OCI-LY3 (cell line): ENCODE measurements around the gene SUN5.

Experiments
- H2AFZ ChIP-seq: fragments of 200-600, 300-600 bp; shearing (Covaris generic); 2 replicates; pipeline ENCODE4 v1.6.0; 2014; ENCODE audit warnings: antibody characterized with exemption, low read depth, low read length
- H3K27ac ChIP-seq: fragments of 200-600, 300-600 bp; sonication (generic); 2 replicates; pipeline ENCODE4 v1.5.1; 2014; ENCODE audit warnings: mild to moderate bottlenecking, low read length, moderate library complexity, mixed read lengths
- H3K27me3 ChIP-seq: fragments of 200-600, 300-600 bp; sonication (generic); 2 replicates; pipeline ENCODE4 v1.6.1; 2014; ENCODE audit warnings: low read depth, low read length, mixed read lengths
- H3K36me3 ChIP-seq: fragments of 200-600, 300-600 bp; sonication (generic); replicated peaks from 2 replicates; pipeline ENCODE3; 2014; ENCODE audit warnings: low read depth, low read length, mixed read lengths
- H3K4me1 ChIP-seq: fragments of 300-600, 200-600 bp; sonication (generic); 2 replicates; pipeline ENCODE4 v1.6.1; 2014; ENCODE audit warnings: low read length, mixed read lengths
- H3K4me2 ChIP-seq: fragments of 200-600, 300-600 bp; sonication (generic); 2 replicates; pipeline ENCODE4 v1.6.1; 2014; ENCODE audit warnings: low read length, mixed read lengths
- H3K4me3 ChIP-seq: fragments of 300-600, 200-600 bp; sonication (generic); 2 replicates; pipeline ENCODE4 v1.5.1; 2014; ENCODE audit warnings: antibody characterized with exemption, mild to moderate bottlenecking, low read length, moderate library complexity
- H3K79me2 ChIP-seq: fragments of 300-600, 200-600 bp; shearing (Covaris generic); 2 replicates; pipeline ENCODE4 v1.6.1; 2014; ENCODE audit warnings: mild to moderate bottlenecking, low read length, mixed read lengths
- H3K9ac ChIP-seq: fragments of 300-600, 200-600 bp; shearing (Covaris generic); 2 replicates; pipeline ENCODE4 v1.6.0; 2014; ENCODE audit warnings: mild to moderate bottlenecking, low read length, moderate library complexity
- H3K9me3 ChIP-seq: fragments of 200-600, 300-600 bp; shearing (Covaris generic); 2 replicates; pipeline ENCODE4 v1.6.1; 2014; ENCODE audit warnings: low read length, mixed read lengths; ENCODE audit not compliant: insufficient read depth
- H4K20me1 ChIP-seq: fragments of 200-600, 300-600 bp; sonication (generic); 2 replicates; pipeline ENCODE4 v1.6.1; 2016; ENCODE audit warnings: low read length, mixed read lengths; ENCODE audit not compliant: insufficient read depth
- EZH2phosphoT487 ChIP-seq: fragments of 200-600 bp; shearing (Covaris generic); IDR thresholded peaks from 2 replicates; pipeline ENCODE4 v1.6.1; 2018; ENCODE audit warnings: antibody characterized with exemption, mixed run types, low read depth
- TF ChIP-seq, protein P1 (sequence below): fragments of 200-600, 300-600 bp; sonication (generic); IDR thresholded peaks from 2 replicates; pipeline ENCODE4 v1.5.1; 2014; ENCODE audit warnings: antibody characterized with exemption, low read length, low read depth

The SUN5 gene

DNA sequence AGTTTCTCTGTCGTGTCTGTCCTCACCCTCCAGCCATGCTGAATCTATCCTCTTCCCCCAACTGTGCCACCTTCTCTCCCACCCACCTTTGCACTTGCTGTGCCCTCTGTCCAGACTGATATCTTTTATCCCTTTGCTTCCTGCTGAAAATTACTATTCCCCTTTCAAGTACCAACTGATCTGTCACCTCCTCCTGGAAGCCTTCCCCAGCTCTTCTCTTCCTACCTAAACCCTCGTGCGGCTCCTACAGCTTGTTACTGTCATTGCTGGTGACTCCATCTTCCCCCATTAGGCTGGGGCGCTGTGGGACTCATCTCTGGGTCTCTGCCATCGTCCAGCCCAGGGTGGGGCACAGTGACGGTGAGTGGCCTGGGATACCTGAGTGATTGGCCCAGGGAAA, 28.3 kb upstream of the SUN5 start:
- no peak overlapping the region for H3K27ac ChIP-seq
- no peaks in the 10 kb centered on the region for H4K20me1 ChIP-seq
- TF ChIP-seq, protein P1, sequence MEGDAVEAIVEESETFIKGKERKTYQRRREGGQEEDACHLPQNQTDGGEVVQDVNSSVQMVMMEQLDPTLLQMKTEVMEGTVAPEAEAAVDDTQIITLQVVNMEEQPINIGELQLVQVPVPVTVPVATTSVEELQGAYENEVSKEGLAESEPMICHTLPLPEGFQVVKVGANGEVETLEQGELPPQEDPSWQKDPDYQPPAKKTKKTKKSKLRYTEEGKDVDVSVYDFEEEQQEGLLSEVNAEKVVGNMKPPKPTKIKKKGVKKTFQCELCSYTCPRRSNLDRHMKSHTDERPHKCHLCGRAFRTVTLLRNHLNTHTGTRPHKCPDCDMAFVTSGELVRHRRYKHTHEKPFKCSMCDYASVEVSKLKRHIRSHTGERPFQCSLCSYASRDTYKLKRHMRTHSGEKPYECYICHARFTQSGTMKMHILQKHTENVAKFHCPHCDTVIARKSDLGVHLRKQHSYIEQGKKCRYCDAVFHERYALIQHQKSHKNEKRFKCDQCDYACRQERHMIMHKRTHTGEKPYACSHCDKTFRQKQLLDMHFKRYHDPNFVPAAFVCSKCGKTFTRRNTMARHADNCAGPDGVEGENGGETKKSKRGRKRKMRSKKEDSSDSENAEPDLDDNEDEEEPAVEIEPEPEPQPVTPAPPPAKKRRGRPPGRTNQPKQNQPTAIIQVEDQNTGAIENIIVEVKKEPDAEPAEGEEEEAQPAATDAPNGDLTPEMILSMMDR, result no peak
- no peak for TF ChIP-seq EZH2phosphoT487
- no peak overlapping the region for H3K4me3 ChIP-seq
- no peak overlapping the region for H2AFZ ChIP-seq
- H3K79me2 ChIP-seq, result no peaks in the 10 kb centered on the region
- no peaks in the 10 kb centered on the region for H3K9me3 ChIP-seq
- H3K9ac ChIP-seq, result no peak overlapping the region
- H3K4me2 ChIP-seq, result no peak overlapping the region
- H3K4me1 ChIP-seq, result no peaks in the 10 kb centered on the region
- H3K27me3 ChIP-seq, result peaks cover 24% of the 10 kb centered on the region
- H3K36me3 ChIP-seq, result no peaks in the 10 kb centered on the region

DNA sequence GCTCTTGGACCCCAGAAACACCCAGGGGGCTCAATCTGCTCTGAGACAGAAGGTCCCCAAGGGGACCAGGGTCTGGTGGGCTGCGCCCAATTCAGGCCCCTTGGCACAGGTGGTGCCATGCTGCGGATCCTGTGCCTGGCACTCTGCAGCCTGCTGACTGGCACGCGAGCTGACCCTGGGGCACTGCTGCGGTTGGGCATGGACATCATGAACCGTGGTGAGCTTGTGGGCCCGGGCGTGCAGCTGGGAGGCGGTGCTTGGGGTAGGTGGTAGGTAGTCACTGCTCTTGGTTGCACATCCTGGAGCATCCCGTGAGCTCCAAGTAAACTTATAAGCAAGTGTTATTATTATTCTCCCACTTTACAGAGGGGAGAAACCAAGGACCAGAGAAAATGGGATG, 27.3 kb upstream of the SUN5 start, which contains the start of gene BPIFB6:
Gene BPIFB6 (plus strand): TSS at position 118 of the 400 bp plus-strand sequence. CDS start 0 bp downstream, at position 118.
- Histone ChIP-seq H3K27ac (no peak within 1 kb of the TSS), H2AFZ (no peak within 1 kb of the TSS), H3K9ac (no peak within 1 kb of the TSS), H3K27me3 (peaks cover 25% of the 10 kb centered on the region), H3K4me2 (no peak within 1 kb of the TSS), H4K20me1 (no peaks in the 10 kb centered on the region), H3K4me1 (no peaks in the 10 kb centered on the region), H3K36me3 (no peaks in the 10 kb centered on the region), H3K9me3 (no peaks in the 10 kb centered on the region), H3K79me2 (no peaks in the 10 kb centered on the region), H3K4me3 (no peak within 1 kb of the TSS)
- TF ChIP-seq, protein P1, result no peak
- no peak for TF ChIP-seq EZH2phosphoT487

DNA sequence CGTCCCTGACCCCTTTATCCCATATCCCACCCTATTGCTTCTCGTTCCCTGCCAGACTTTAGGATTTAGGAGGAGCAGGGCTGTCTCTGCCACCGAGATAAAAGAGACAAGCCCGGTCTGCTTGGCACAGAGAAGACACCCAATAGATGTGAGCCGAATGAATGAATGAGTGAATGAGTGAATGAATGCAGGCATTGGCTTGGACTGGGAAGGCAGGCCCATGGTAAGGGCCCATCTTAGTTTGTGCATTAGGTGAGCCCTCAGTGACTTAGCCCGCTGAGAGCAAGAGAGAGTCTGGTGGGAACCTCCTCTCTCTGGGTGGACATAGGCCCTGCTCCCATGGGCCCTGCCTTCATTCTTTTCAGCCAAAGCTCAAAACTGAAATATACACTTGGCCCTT, 26.3 kb upstream of the SUN5 start:
- no peak for TF ChIP-seq EZH2phosphoT487
- TF ChIP-seq, protein P1, result no peak
- Histone ChIP-seq H3K27me3 (peaks cover 31% of the 10 kb centered on the region), H4K20me1 (no peaks in the 10 kb centered on the region), H3K4me2 (no peak overlapping the region), H2AFZ (no peak overlapping the region), H3K4me3 (no peak overlapping the region), H3K27ac (no peak overlapping the region), H3K9ac (no peak overlapping the region), H3K36me3 (no peaks in the 10 kb centered on the region), H3K79me2 (no peaks in the 10 kb centered on the region), H3K9me3 (no peaks in the 10 kb centered on the region), H3K4me1 (no peaks in the 10 kb centered on the region)

DNA sequence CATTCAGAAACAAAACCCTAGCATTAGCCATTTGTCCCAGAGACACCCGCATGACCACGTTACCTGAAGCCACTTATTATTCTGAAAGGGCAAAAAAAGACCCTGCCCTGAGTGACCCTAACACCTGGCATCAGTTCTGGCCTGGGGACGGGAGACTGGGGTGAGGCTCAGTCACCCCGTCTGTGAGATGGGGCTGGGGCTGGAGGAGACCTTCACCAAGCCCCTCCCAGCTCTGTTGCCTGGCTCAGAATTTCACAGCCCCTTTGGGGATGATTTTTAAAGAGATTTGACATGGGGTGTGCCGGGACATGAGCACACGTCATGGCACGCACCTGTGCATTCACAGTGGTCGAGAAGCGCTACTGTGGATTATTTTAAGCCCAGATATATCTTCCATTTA, 25.8 kb upstream of the SUN5 start:
- H3K27ac ChIP-seq, result no peak overlapping the region
- H3K4me2 ChIP-seq, result no peak overlapping the region
- H3K4me3 ChIP-seq, result no peak overlapping the region
- no peaks in the 10 kb centered on the region for H3K79me2 ChIP-seq
- H3K27me3 ChIP-seq, result peaks cover 31% of the 10 kb centered on the region
- H3K36me3 ChIP-seq, result no peaks in the 10 kb centered on the region
- no peaks in the 10 kb centered on the region for H4K20me1 ChIP-seq
- H2AFZ ChIP-seq, result no peak overlapping the region
- no peaks in the 10 kb centered on the region for H3K4me1 ChIP-seq
- TF ChIP-seq EZH2phosphoT487, result no peak
- TF ChIP-seq, protein P1, result no peak
- H3K9me3 ChIP-seq, result no peaks in the 10 kb centered on the region
- H3K9ac ChIP-seq, result no peak overlapping the region
